Ovary (tissue), 3 donors: ENCODE results near the gene ST6GAL2.

Experiments
- CTCF ChIP-seq, 3 donors: fragments of 450-650 bp in 2 of 3; fragments of 200-600 bp in 1 of 3; IDR thresholded peaks; one replicate each; pipeline versions ENCODE4 v1.5.1 to v1.8.0; 2016 to 2022; ENCODE audit warnings: antibody characterized with exemption in 3 of 3, mild to moderate bottlenecking in 1 of 3
- EP300 ChIP-seq: sonication (generic); formaldehyde crosslinking; IDR thresholded peaks from one replicate; pipeline ENCODE4 v1.6.1; 2017; ENCODE audit warnings: antibody characterized with exemption
- POLR2A ChIP-seq: fragments of 450-650 bp; IDR thresholded peaks from one replicate; pipeline ENCODE4 v1.6.1; 2017; ENCODE audit warnings: antibody characterized with exemption, mild to moderate bottlenecking, moderate library complexity
- donor health status: DM: no; HTN: no; CAD: no.

- TF ChIP-seq POLR2A (no peak), CTCF (IDR thresholded peaks at IDR 0.05) (no peak), EP300 (no peak)
Measured at GRCh38 chr2:106825161-106825560, 60.8 kb downstream of the ST6GAL2 start.
